SK-N-SH (cell line): ENCODE results near the gene ATR. TPM values are rescaled to one million over a fixed set of nuclear protein-coding genes. Genes with fewer than 3 reads are reported as not detected.

Experiments used
- CTCF ChIA-PET: fragments of 300-600, 350-600 bp; formaldehyde crosslinking; extraction: SDS; loops from one replicate; lab custom pipeline; 2021; lab: Yijun Ruan, JAX
- POLR2A ChIA-PET: fragments of 350-600 bp; sonication (Branson Sonifier 250); formaldehyde crosslinking; extraction: SDS; loops from one replicate; lab custom pipeline; 2020; ENCODE audit warnings: antibody characterized with exemption, inconsistent platforms; lab: Yijun Ruan, JAX
- DNase-seq: peaks from one replicate; pipeline ENCODE4 v3.0.0; 2012
- H2AFZ ChIP-seq: fragments of 200-600 bp; sonication (generic); 2 replicates; pipeline ENCODE4 v1.8.1; 2016; ENCODE audit warnings: antibody characterized with exemption, mild to moderate bottlenecking, low read depth
- H3F3A ChIP-seq: fragments of 200-600 bp; sonication (generic); replicated peaks from 2 replicates; pipeline ENCODE3; 2016; ENCODE audit warnings: antibody characterized with exemption, mild to moderate bottlenecking; ENCODE audit not compliant: insufficient read depth
- H3K27ac ChIP-seq, 2 experiments: fragments of 200-500 bp in 1 of 2; fragments of 200-600 bp in 1 of 2; sonication (Bioruptor generic) in 1 of 2; sonication (generic), shearing (Covaris generic) in 1 of 2; 2 replicates each; pipeline versions ENCODE4 v1.5.1 to v1.6.1; 2014 to 2016; ENCODE audit warnings: low read depth in 2 of 2, inconsistent platforms in 1 of 2, low read length in 1 of 2, mild to moderate bottlenecking in 1 of 2, mixed read lengths in 1 of 2
- H3K27me3 ChIP-seq: fragments of 200-600 bp; sonication (generic), shearing (Covaris generic); 2 replicates; pipeline ENCODE4 v1.6.1; 2016; ENCODE audit warnings: mixed run types; ENCODE audit not compliant: insufficient read depth
- H3K36me3 ChIP-seq, 2 experiments: fragments of 200-500 bp in 1 of 2; fragments of 200-600 bp in 1 of 2; sonication (Bioruptor generic) in 1 of 2; sonication (generic) in 1 of 2; replicated peaks in 1 of 2; 2 replicates each; pipeline versions ENCODE3 to v1.5.1; 2014 to 2016; ENCODE audit warnings: low read length in 1 of 2, mild to moderate bottlenecking in 1 of 2; ENCODE audit not compliant: insufficient read depth in 2 of 2, control insufficient read depth in 1 of 2
- H3K4me1 ChIP-seq, 2 experiments: fragments of 200-500 bp in 1 of 2; fragments of 200-600 bp in 1 of 2; sonication (Bioruptor generic) in 1 of 2; sonication (generic), shearing (Covaris generic) in 1 of 2; 2 replicates each; pipeline versions ENCODE4 v1.5.1 to v1.6.1; 2014 to 2016; ENCODE audit warnings: low read depth in 1 of 2, low read length in 1 of 2, mixed run types in 1 of 2; ENCODE audit not compliant: insufficient read depth in 2 of 2, control insufficient read depth in 1 of 2
- H3K4me2 ChIP-seq: fragments of 200-600 bp; sonication (generic), shearing (Covaris generic); 2 replicates; pipeline ENCODE4 v1.6.1; 2017; ENCODE audit warnings: mixed run types
- H3K4me3 ChIP-seq, 2 experiments: fragments of 200-500 bp in 1 of 2; fragments of 200-600 bp in 1 of 2; sonication (Bioruptor generic) in 1 of 2; sonication (generic), shearing (Covaris generic) in 1 of 2; 2 replicates each; pipeline versions ENCODE4 v1.5.1 to v1.8.1; 2014 to 2016; ENCODE audit warnings: low read depth in 2 of 2, inconsistent platforms in 1 of 2, low read length in 1 of 2, mild to moderate bottlenecking in 1 of 2, mixed read lengths in 1 of 2, moderate library complexity in 1 of 2
- H3K79me2 ChIP-seq: fragments of 200-600 bp; sonication (generic); 2 replicates; pipeline ENCODE4 v1.8.1; 2017; ENCODE audit warnings: mild to moderate bottlenecking; ENCODE audit not compliant: insufficient read depth
- H3K9ac ChIP-seq: fragments of 200-600 bp; sonication (generic); 2 replicates; pipeline ENCODE4 v1.6.1; 2017; ENCODE audit warnings: mixed run types
- H3K9me2 ChIP-seq: fragments of 200-600 bp; sonication (generic); 2 replicates; pipeline ENCODE4 v1.6.1; 2017; ENCODE audit warnings: mixed run types
- H3K9me3 ChIP-seq: fragments of 200-600 bp; sonication (generic); 2 replicates; pipeline ENCODE4 v1.6.1; 2017; ENCODE audit warnings: mixed run types, mild to moderate bottlenecking, moderate library complexity
- H4K20me1 ChIP-seq: fragments of 200-600 bp; sonication (generic); 2 replicates; pipeline ENCODE4 v1.6.1; 2017; ENCODE audit warnings: mild to moderate bottlenecking, mixed run types; ENCODE audit not compliant: insufficient read depth
- ELF1 ChIP-seq: IDR thresholded peaks from 2 replicates; pipeline ENCODE4 v1.4.0; 2012
- EP300 ChIP-seq, 2 experiments: IDR thresholded peaks; 2 replicates each; pipeline versions ENCODE4 v1.4.0 to v1.6.1; 2012; ENCODE audit warnings: borderline replicate concordance in 1 of 2, low read depth in 1 of 2, low read length in 1 of 2
- FOSL2 ChIP-seq: IDR thresholded peaks from 2 replicates; pipeline ENCODE4 v1.4.0; 2012; ENCODE audit warnings: low read depth, mild to moderate bottlenecking, moderate library complexity, borderline replicate concordance
- MEF2A ChIP-seq: IDR thresholded peaks from 2 replicates; pipeline ENCODE4 v1.4.0; 2012; ENCODE audit warnings: low read depth, borderline replicate concordance
- MXI1 ChIP-seq: IDR thresholded peaks from 2 replicates; pipeline ENCODE4 v1.6.1; 2012; ENCODE audit warnings: mild to moderate bottlenecking, low read depth, low read length, improper control_type of control experiment
- NFIC ChIP-seq: IDR thresholded peaks from 2 replicates; pipeline ENCODE4 v1.4.0; 2012; ENCODE audit warnings: borderline replicate concordance
- NRF1 ChIP-seq: IDR thresholded peaks from 2 replicates; pipeline ENCODE4 v1.6.1; 2012; ENCODE audit warnings: low read depth, mild to moderate bottlenecking, low read length
- POLR2AphosphoS5 ChIP-seq: IDR thresholded peaks from 2 replicates; pipeline ENCODE4 v1.6.1; 2012; ENCODE audit warnings: low read depth, low read length
- RAD21 ChIP-seq: IDR thresholded peaks from 2 replicates; pipeline ENCODE4 v1.6.1; 2012; ENCODE audit warnings: mild to moderate bottlenecking, low read length
- RCOR1 ChIP-seq: fragments of 150-350 bp; IDR thresholded peaks from 2 replicates; pipeline ENCODE4 v1.6.1; 2017; ENCODE audit warnings: antibody characterized with exemption, low read length
- RFX5 ChIP-seq: IDR thresholded peaks from 2 replicates; pipeline ENCODE4 v1.6.1; 2012; ENCODE audit warnings: mild to moderate bottlenecking, improper control_type of control experiment, low read length
- SMC3 ChIP-seq: IDR thresholded peaks from 2 replicates; pipeline ENCODE4 v1.6.1; 2012; ENCODE audit warnings: low read depth, low read length, improper control_type of control experiment
- TEAD4 ChIP-seq: IDR thresholded peaks from 2 replicates; pipeline ENCODE4 v1.4.0; 2012; ENCODE audit warnings: mild to moderate bottlenecking, borderline replicate concordance; ENCODE audit not compliant: insufficient read depth
- YY1 ChIP-seq: IDR thresholded peaks from 2 replicates; pipeline ENCODE4 v1.4.0; 2012; ENCODE audit warnings: low read depth, mild to moderate bottlenecking
- WGBS: methylation state at CpG from one replicate; pipeline ENCODE4 v1.1.6; 2017; ENCODE audit warnings: low lambda C conversion rate; 5-methylcytosine and 5-hydroxymethylcytosine counted together
- polyA plus RNA-seq, 3 experiments: library from polyadenylated mRNA; depleted of rRNA; stranded (reverse); fragments of >200 nt; gene quantifications; 2 replicates each; pipeline ENCODE4 v1.2.3, GENCODE V29; 2012
- TF ChIP-seq, protein P1 (sequence below): IDR thresholded peaks from 2 replicates; pipeline ENCODE4 v1.6.1; 2012; ENCODE audit warnings: mild to moderate bottlenecking, low read depth, low read length, moderate library complexity
- TF ChIP-seq, protein P2 (sequence below): fragments of 150-350 bp; IDR thresholded peaks from 2 replicates; pipeline ENCODE4 v1.6.1; 2016; ENCODE audit warnings: mild to moderate bottlenecking, low read depth, low read length
- TF ChIP-seq, protein P3 (sequence below): fragments of 150-350 bp; IDR thresholded peaks from 2 replicates; pipeline ENCODE4 v1.6.1; 2017; ENCODE audit warnings: antibody characterized with exemption, low read length, low read depth, borderline replicate concordance

The ATR gene
- polyA plus RNA-seq, 1 of the 3 experiments (the other 2 are of a cell fraction): 7.3 TPM

DNA sequence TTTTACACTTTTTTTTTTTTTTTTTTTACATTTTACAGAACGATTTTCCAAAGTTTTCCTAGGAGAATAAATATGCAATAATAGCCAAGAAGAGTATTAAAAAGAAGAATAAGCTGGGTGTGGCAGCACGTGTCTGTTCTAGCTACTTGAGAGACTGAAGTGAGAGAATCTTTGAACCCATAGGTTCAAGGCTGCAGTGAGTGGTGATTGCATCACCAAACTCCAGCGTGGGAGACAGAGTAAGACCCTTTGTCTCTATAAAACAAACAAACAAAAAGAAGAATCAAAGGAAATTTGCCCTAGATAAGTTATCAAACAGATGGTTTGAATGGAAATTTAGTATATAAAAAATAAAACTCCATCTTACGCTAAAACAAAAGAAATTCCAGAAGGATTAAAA lies 144.0 kb downstream of the ATR start:
- TF ChIP-seq POLR2AphosphoS5 (no peak), YY1 (no peak), RFX5 (no peak), RAD21 (no peak), NRF1 (no peak), SMC3 (no peak), FOSL2 (no peak), MEF2A (no peak), RCOR1 (no peak), ELF1 (no peak), EP300 (IDR thresholded peaks at IDR 0.05; ENCODE audit: borderline replicate concordance in 1 of 2, low read depth in 1 of 2, low read length in 1 of 2) (no peak), TEAD4 (no peak), MXI1 (no peak), NFIC (no peak)
- TF ChIP-seq, protein P1, sequence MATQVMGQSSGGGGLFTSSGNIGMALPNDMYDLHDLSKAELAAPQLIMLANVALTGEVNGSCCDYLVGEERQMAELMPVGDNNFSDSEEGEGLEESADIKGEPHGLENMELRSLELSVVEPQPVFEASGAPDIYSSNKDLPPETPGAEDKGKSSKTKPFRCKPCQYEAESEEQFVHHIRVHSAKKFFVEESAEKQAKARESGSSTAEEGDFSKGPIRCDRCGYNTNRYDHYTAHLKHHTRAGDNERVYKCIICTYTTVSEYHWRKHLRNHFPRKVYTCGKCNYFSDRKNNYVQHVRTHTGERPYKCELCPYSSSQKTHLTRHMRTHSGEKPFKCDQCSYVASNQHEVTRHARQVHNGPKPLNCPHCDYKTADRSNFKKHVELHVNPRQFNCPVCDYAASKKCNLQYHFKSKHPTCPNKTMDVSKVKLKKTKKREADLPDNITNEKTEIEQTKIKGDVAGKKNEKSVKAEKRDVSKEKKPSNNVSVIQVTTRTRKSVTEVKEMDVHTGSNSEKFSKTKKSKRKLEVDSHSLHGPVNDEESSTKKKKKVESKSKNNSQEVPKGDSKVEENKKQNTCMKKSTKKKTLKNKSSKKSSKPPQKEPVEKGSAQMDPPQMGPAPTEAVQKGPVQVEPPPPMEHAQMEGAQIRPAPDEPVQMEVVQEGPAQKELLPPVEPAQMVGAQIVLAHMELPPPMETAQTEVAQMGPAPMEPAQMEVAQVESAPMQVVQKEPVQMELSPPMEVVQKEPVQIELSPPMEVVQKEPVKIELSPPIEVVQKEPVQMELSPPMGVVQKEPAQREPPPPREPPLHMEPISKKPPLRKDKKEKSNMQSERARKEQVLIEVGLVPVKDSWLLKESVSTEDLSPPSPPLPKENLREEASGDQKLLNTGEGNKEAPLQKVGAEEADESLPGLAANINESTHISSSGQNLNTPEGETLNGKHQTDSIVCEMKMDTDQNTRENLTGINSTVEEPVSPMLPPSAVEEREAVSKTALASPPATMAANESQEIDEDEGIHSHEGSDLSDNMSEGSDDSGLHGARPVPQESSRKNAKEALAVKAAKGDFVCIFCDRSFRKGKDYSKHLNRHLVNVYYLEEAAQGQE: no peak
- TF ChIP-seq, protein P2, sequence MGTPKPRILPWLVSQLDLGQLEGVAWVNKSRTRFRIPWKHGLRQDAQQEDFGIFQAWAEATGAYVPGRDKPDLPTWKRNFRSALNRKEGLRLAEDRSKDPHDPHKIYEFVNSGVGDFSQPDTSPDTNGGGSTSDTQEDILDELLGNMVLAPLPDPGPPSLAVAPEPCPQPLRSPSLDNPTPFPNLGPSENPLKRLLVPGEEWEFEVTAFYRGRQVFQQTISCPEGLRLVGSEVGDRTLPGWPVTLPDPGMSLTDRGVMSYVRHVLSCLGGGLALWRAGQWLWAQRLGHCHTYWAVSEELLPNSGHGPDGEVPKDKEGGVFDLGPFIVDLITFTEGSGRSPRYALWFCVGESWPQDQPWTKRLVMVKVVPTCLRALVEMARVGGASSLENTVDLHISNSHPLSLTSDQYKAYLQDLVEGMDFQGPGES: no peak
- TF ChIP-seq, protein P3, sequence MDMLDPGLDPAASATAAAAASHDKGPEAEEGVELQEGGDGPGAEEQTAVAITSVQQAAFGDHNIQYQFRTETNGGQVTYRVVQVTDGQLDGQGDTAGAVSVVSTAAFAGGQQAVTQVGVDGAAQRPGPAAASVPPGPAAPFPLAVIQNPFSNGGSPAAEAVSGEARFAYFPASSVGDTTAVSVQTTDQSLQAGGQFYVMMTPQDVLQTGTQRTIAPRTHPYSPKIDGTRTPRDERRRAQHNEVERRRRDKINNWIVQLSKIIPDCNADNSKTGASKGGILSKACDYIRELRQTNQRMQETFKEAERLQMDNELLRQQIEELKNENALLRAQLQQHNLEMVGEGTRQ: no peak
- peaks cover 5% of the 10 kb centered on the region; the same call in 1 of the 2 replicates for H4K20me1 ChIP-seq
- POLR2A ChIA-PET: no interaction called here

More for the DNA sequence above, 144.0 kb downstream of the ATR start:
- Histone ChIP-seq H3K9ac (no peak overlapping the region), H3K9me3 (no peaks in the 10 kb centered on the region), H3K4me1 (no peaks in the 10 kb centered on the region), H2AFZ (no peak overlapping the region), H3K79me2 (peaks cover 52% of the 10 kb centered on the region), H3K27me3 (no peaks in the 10 kb centered on the region), H3K9me2 (no peaks in the 10 kb centered on the region), H3K36me3 (peaks cover 24 to 28% of the 10 kb centered on the region in 2 experiments), H3K27ac (no peak overlapping the region), H3K4me2 (no peak overlapping the region), H3K4me3 (no peak overlapping the region), H3F3A (peaks cover 8% of the 10 kb centered on the region)
- WGBS: 80% methylated on average over 4 of the region's 4 CpGs
- DNase-seq: no peak
- CTCF ChIA-PET: no interaction called here
